Loucy (cell line): ENCODE measurements around the gene MYO18A.

Experiments
- H2AFZ ChIP-seq: fragments of 200-600 bp; sonication (generic); 2 replicates; pipeline ENCODE4 v1.6.0; 2016; ENCODE audit warnings: antibody characterized with exemption, mild to moderate bottlenecking, low read length, moderate library complexity
- H3F3A ChIP-seq: fragments of 200-600 bp; 2 replicates; pipeline ENCODE4 v1.6.0; 2016; ENCODE audit warnings: antibody characterized with exemption, low read depth, mild to moderate bottlenecking
- H3K27me3 ChIP-seq: fragments of 200-600 bp; sonication (generic); 2 replicates; pipeline ENCODE4 v1.6.1; 2014; ENCODE audit warnings: low read length, mild to moderate bottlenecking; ENCODE audit not compliant: insufficient read depth, poor library complexity, severe bottlenecking
- H3K36me3 ChIP-seq: fragments of 200-600 bp; sonication (generic); 2 replicates; pipeline ENCODE4 v1.6.1; 2016; ENCODE audit warnings: low read length; ENCODE audit not compliant: insufficient read depth
- H3K4me1 ChIP-seq: fragments of 200-600 bp; sonication (generic); 2 replicates; pipeline ENCODE4 v1.5.1; 2014; ENCODE audit warnings: low read length, mild to moderate bottlenecking; ENCODE audit not compliant: insufficient read depth, poor library complexity, severe bottlenecking
- H3K4me2 ChIP-seq: fragments of 200-600 bp; sonication (generic); 2 replicates; pipeline ENCODE4 v1.6.0; 2014; ENCODE audit warnings: antibody characterized with exemption, low read length, low read depth, mild to moderate bottlenecking; ENCODE audit not compliant: poor library complexity, severe bottlenecking
- H3K4me3 ChIP-seq: fragments of 200-600 bp; sonication (generic); 2 replicates; pipeline ENCODE4 v1.5.1; 2014; ENCODE audit warnings: low read length, mild to moderate bottlenecking, mixed read lengths; ENCODE audit not compliant: poor library complexity, severe bottlenecking
- H3K79me2 ChIP-seq: fragments of 200-600 bp; sonication (generic); 2 replicates; pipeline ENCODE4 v1.6.1; 2014; ENCODE audit warnings: low read length; ENCODE audit not compliant: insufficient read depth
- H3K9ac ChIP-seq: fragments of 200-600 bp; sonication (generic); 2 replicates; pipeline ENCODE4 v1.6.0; 2014; ENCODE audit warnings: mild to moderate bottlenecking, low read depth, low read length, moderate library complexity; ENCODE audit not compliant: poor library complexity, severe bottlenecking
- H3K9me2 ChIP-seq: fragments of 200-600 bp; sonication (generic); replicated peaks from 2 replicates; pipeline ENCODE4 v1.6.1; 2016; ENCODE audit warnings: low read depth, low read length, mixed read lengths
- H3K9me3 ChIP-seq: fragments of 200-600 bp; sonication (generic); 2 replicates; pipeline ENCODE4 v1.6.1; 2014; ENCODE audit warnings: mild to moderate bottlenecking, antibody characterized with exemption, low read length, low read depth; ENCODE audit not compliant: insufficient read depth
- H4K20me1 ChIP-seq: fragments of 200-600 bp; sonication (generic); 2 replicates; pipeline ENCODE4 v1.6.0; 2014; ENCODE audit warnings: antibody characterized with exemption, low read length, mild to moderate bottlenecking; ENCODE audit not compliant: insufficient read depth, poor library complexity, severe bottlenecking
- EZH2phosphoT487 ChIP-seq: fragments of 200-600 bp; IDR thresholded peaks from 2 replicates; pipeline ENCODE4 v1.6.1; 2018; ENCODE audit warnings: antibody characterized with exemption, mild to moderate bottlenecking, moderate library complexity, borderline replicate concordance
- TF ChIP-seq, protein P1 (sequence below): fragments of 200-600 bp; sonication (generic); conservative IDR thresholded peaks from 2 replicates; pipeline ENCODE4 v1.5.1; 2014; ENCODE audit warnings: mild to moderate bottlenecking, antibody characterized with exemption, low read length

MYO18A gene

DNA sequence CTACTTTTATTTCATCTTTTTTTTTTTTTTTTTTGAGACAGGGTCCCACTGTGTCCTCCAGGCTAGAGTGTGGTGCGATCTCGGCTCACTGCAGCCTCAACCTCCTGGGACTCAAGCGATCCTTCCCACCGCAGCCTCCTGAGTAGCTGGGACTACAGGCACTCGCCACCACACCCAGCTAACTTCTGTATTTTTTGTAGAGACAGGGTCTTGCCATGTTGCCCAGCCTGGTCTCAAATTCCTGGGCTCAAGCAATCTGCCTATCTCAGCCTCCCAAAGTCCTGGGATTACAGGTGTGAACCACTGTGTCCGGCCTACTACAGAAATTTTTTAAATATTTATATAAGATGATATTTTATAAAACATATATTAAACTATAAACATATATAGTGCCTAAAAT lies 4.8 kb downstream of the MYO18A start:
- Histone ChIP-seq H3F3A (no peaks in the 10 kb centered on the region), H3K27me3 (no peaks in the 10 kb centered on the region), H3K9me3 (no peaks in the 10 kb centered on the region), H3K9ac (no peak overlapping the region), H3K79me2 (no peaks in the 10 kb centered on the region), H4K20me1 (no peaks in the 10 kb centered on the region), H3K4me3 (no peak overlapping the region), H3K4me1 (peaks cover 8% of the 10 kb centered on the region), H3K36me3 (no peaks in the 10 kb centered on the region), H3K4me2 (no peak overlapping the region), H3K9me2 (no peaks in the 10 kb centered on the region), H2AFZ (no peak overlapping the region)
- TF ChIP-seq, protein P1, sequence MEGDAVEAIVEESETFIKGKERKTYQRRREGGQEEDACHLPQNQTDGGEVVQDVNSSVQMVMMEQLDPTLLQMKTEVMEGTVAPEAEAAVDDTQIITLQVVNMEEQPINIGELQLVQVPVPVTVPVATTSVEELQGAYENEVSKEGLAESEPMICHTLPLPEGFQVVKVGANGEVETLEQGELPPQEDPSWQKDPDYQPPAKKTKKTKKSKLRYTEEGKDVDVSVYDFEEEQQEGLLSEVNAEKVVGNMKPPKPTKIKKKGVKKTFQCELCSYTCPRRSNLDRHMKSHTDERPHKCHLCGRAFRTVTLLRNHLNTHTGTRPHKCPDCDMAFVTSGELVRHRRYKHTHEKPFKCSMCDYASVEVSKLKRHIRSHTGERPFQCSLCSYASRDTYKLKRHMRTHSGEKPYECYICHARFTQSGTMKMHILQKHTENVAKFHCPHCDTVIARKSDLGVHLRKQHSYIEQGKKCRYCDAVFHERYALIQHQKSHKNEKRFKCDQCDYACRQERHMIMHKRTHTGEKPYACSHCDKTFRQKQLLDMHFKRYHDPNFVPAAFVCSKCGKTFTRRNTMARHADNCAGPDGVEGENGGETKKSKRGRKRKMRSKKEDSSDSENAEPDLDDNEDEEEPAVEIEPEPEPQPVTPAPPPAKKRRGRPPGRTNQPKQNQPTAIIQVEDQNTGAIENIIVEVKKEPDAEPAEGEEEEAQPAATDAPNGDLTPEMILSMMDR, result no peak
- no peak for TF ChIP-seq EZH2phosphoT487

DNA sequence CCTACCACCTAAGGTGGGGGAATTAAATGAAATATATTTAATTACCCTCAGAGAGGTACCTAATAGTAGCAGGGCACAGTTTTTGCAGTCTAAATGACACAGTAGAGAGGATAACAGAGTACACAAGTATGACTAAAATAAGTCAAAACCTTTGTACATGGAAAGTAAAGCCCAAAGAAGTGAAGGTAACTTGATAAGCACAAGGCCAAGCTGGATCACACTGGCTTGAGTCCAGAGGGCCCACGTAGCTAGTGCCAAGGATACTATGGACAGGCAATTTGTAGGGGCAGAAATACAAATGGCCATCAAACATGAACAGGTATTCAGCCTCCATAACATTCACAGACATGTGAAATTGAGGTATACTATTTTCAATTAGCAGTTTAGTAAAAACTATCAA lies 7.6 kb downstream of the MYO18A start:
- Histone ChIP-seq H3K79me2 (no peaks in the 10 kb centered on the region), H3K9me3 (no peaks in the 10 kb centered on the region), H3K4me3 (no peak overlapping the region), H3K27me3 (no peaks in the 10 kb centered on the region), H2AFZ (no peak overlapping the region), H3K4me2 (no peak overlapping the region), H3K9ac (no peak overlapping the region), H4K20me1 (no peaks in the 10 kb centered on the region), H3K36me3 (no peaks in the 10 kb centered on the region), H3F3A (no peaks in the 10 kb centered on the region), H3K4me1 (no peaks in the 10 kb centered on the region), H3K9me2 (no peaks in the 10 kb centered on the region)
- TF ChIP-seq EZH2phosphoT487, result no peak
- TF ChIP-seq, protein P1, result no peak

DNA sequence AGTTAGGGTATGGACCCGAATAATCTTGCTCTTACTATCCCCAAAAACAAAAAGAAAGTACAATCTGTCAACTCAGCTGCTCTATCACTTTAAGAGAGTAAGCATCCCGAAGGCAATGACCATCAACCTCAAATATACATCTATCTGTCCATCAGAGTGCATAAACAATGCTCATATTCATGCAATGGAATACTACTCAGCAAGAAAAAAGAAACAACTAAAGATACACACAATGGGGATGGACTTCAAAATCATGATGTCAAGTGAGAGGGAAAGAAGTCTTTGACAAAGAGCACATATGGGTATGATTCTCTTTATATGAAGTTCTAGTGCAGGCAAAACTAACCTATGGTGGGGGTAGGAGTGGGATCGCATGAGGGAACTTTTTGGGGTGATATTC lies 9.5 kb downstream of the MYO18A start:
- Histone ChIP-seq H3K4me1 (no peaks in the 10 kb centered on the region), H3K9ac (no peak overlapping the region), H3K79me2 (no peaks in the 10 kb centered on the region), H3K27me3 (no peaks in the 10 kb centered on the region), H3K4me3 (no peak overlapping the region), H3K9me2 (no peaks in the 10 kb centered on the region), H3K4me2 (no peak overlapping the region), H3F3A (no peaks in the 10 kb centered on the region), H4K20me1 (no peaks in the 10 kb centered on the region), H3K9me3 (no peaks in the 10 kb centered on the region), H3K36me3 (no peaks in the 10 kb centered on the region), H2AFZ (no peak overlapping the region)
- TF ChIP-seq, protein P1, result no peak
- TF ChIP-seq EZH2phosphoT487, result no peak
